Left hindlimb (tissue), 1 donor: ENCODE results near the gene COL28A1.

Source experiments
- DNase-seq: peaks from one replicate; pipeline ENCODE4 v3.0.0-alpha.2; 2018

COL28A1 gene

DNA sequence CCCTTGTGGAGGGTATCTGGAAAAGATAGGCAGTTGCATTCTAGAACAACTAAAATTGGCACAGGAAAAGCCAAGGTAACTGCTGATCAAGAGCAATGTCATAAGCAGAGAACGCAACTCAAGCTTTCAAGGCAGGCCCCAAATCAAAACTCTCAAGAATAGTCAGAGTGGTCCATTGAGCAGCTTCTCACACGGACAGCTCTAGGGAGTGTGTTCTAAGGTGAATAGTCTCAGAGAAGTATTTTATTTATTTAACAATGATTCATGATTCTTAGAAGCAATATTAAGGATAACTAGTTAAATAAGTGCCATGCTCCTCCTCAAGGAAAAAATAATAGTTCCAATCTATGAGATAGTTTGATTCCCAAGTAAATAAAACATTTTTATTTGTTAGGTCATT is 83.0 kb downstream of the COL28A1 start:
- no peak for DNase-seq

DNA sequence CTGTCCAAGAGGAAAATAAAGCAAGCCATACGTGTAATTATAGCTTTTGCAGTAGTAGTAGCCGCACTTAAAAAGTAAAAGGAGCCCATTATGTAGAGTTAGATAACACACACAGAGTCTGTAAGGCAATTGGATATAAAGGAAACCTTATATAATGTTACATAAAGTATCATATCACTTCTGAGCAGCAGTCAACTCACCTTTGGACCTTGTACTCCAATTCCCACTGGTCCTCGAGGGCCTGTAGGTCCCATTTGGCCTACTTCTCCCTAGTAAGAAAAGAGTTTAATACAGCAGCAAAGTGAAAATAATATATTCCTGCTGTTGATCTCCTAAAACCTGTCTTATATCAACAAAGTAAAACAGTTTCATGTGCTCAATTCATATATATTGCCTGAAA is 83.6 kb downstream of the COL28A1 start:
- DNase-seq, result no peak

DNA sequence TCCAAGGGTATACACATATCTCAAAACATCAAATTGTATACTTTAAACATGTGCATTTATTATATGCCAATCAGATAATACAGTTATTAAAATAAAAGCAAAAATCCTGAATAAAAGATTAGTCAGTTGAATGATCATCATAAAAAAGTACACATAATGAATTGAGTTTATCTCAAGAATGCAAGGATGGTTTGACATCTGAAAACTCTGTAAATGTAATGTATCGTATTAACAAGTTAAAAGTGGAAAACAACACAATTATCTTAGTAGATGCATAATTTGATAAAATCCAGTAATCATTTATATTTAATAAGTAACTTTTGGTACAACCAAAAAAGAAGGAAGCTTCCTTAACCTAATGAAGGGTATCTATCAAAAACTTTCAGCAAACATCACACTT is 86.6 kb downstream of the COL28A1 start:
- no peak for DNase-seq

DNA sequence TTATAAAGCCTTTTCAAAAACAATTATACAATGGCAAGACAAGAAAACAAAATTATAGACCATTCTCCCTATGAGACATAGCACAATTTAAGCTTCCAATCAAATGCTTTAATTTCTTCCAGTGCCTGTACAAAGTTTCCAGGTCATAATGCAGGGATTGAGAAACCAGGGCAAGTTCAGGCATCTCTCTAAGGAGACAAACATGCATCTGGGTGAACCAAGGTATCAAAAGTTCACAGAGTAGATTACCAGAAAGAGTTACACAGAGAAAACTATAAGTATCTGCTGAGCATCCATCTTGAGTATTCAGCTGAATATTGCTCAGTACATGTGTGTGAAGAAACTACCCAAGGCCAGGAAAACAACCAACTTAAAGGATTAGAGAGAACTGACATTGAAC is 89.1 kb downstream of the COL28A1 start:
- no peak for DNase-seq

DNA sequence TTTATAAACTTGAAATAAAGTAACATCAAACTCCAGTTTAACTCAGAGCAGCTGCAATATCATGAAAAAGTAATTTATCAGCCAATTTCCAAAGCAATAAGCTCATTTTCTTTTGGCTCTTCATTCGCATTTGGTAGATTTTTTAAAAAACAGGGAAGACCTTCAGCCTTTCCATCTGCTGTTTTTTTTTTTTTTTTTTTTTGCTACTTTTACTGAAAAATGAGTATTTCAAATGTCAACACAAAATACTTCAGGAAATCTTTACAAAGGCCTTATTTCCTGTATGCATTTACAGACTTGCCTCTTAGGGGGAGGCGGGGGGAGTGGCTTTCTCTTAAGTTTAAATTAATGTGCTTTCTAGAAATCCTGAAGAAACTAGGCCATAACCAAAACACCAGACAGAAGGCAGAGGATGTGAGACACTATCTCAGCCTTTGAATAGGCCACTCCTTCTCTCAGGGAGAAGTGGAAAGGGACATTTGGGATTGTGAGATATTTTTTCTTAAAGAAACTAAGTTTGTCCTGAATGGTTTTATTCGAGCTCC is 91.8 kb downstream of the COL28A1 start:
- DNase-seq, result no peak

DNA sequence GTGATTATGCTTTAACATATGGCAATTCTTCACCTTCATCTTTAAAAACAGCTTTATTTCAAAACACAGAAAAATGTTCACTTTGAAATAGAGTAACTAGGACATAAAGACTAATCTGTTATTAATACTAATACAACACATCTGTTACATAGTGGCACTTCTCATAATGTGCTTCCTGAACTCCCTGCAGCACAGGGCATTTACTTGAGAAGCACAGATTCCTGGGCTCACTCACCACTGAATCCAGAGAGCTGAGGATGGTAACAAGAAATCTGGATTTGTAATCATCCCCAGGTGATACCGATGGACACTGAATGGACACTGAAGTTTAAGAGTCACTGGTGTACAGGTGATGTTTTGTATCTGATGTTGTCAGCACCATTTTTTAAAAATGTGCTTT is 96.1 kb downstream of the COL28A1 start:
- no peak for DNase-seq

DNA sequence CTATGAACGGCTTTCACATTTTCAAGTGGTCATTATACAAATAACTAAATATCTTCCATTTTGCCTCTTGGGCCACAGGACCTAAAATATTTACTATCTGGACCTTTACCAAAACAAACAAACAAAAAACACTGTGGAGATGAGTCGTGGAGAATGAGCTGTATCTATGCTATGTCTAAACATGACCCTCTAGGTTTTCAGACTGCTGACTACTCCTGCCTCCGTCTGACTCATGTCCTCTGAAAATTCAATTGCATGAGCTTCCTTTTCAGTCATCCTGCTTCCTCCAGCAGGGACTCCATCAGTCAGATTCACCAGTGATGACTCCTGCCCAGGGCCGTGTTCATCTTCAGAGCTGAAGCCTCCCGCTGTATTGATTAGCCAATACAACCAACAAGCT is 96.8 kb downstream of the COL28A1 start:
- DNase-seq, result no peak

DNA sequence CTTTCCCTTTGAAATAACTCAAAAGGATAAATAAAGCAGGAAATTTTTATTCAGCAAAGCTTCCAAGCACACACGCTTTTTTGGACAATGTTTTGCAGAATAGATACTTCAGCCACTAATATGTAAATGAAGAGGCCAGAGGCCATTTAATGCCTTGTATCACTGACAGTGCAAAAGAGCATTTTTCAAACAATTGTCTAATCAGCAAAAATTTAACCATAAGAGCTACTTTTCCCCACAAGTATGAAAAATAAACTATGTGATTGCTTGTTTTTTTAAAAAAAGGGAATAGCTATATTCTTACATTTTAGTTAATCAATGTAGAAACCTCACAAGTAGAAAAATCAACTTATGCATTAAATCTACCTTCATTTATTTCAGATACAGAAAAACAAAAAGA is 99.7 kb downstream of the COL28A1 start:
- no peak for DNase-seq

DNA sequence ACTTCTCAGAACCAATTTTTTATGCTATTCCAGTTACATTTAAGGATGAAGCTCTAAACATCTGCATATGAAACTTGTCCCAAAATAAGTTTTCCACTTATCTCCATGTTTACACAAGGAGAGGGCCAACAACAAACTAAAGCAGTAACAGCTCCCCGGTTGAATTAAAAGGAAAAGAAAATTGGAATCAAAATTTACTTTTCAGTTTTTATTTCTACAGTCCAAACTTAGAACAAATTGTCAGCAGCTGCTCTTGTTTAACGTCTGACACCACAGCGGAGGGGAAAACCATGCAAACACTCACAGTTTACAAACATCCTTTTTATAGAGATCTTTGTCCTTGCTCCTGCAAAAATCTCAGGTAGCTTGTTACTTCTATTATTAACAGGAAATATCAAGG is 101.3 kb downstream of the COL28A1 start:
- no peak for DNase-seq

DNA sequence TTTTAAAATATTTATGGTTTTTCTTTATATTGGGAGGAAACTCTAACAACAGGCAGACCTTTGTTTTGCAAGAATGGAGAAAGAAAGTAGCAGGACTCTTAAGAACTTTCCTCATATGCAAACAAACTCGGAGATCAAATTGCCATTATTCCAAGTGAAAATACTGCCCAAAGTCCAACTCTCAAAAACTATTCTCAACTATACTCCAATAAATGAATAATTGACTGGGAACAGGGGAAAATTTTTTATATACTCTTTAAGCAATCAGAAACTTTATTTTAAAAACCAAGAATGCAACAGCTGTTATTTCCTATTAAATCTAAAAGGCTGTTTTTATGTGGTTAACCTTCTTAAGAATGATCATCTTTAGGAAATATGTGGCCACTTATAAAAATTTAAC is 101.9 kb downstream of the COL28A1 start:
- DNase-seq, result no peak

DNA sequence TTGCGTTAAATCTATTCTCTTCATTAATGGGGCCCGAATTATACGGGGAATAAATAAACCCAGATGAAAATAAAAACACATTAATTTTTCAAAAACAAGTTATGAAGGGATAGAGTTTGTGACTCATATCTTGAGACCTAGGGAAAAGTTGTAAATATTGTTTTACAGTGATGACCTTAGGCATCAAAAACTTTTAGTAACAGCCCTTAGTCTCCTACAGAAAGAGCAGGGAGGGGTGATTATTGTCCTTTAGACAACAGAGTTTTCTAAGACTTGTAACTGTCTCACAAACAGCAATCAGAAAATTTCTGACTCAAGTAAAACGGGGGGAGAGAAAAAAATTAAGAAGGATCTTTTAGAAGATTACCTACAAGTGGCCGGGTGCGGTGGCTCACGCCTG is 102.7 kb downstream of the COL28A1 start:
- DNase-seq, result no peak

DNA sequence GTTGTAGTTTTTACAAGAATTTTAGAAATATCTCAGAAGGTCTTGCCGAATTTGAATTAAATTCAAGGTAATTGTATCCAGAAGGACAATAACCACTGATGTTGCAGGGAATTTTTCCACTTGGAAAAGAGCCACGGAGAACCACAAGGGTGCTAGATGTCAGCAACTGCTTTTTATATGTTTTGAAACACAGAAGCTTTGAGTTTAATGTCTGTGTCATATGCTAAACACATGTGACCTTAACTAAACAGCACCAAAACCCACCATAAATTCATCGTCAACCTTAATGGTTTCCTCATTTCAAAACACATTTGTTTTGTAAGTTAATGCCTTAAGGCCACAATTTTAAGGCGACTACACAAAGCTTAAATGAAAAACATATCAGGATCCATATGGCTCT is 106.9 kb downstream of the COL28A1 start:
- peak; percentile 36 for DNase-seq

DNA sequence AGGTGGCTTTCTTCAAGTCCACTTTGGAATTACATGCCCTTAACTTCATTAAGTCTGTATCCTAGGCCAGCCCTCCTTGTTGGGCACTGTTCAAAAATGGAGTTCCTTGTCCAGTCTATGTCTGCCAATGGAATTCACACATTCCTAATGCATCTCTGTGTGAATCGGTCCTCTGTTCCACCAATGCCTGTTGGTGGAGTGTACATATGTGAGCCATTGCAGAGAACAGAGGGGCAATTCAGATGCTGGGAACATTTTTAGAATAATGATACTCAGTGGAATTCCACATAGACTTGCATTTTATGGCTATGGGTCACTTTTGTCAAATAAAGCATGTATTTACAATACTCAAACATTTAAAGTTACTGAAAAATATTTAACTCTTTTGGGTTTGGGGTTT is 108.3 kb downstream of the COL28A1 start:
- peak; percentile 35 for DNase-seq

DNA sequence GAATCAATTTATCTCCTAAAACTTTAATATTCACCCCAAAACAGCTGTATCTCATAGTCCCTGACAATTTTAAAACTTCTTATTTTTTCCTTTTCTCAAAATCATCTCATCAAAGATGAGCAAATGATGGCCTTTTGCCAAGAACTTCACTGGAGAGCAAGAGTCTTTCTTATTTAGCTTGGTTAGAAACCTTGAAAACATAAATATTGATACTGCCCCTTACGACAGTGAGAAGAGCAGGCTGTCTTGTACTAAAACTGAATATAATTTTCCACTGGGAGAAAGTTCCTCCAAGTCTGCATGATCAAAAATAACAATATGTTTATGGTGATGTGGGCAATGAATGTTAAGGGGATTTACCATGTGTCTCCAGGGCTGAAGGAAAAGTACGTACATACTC is 109.0 kb downstream of the COL28A1 start:
- no peak for DNase-seq

DNA sequence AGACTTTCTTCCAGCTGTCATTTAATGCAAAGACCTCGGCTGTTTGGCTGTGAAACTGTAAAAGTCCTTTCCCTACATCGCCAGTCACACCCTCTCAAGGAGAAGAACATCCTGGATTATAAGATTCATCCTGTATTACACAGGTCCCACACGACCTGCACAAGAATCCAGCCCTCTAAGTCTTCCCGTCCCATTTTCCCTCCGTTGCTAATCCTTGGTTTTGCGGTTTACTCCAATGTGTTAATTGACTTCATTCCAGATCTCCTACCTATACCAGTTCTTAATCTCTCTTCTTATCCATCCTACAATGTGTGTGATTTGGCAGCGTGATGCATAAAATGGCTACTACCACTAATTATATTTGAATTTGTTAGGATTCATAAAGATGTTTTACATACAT is 110.4 kb downstream of the COL28A1 start:
- no peak for DNase-seq

DNA sequence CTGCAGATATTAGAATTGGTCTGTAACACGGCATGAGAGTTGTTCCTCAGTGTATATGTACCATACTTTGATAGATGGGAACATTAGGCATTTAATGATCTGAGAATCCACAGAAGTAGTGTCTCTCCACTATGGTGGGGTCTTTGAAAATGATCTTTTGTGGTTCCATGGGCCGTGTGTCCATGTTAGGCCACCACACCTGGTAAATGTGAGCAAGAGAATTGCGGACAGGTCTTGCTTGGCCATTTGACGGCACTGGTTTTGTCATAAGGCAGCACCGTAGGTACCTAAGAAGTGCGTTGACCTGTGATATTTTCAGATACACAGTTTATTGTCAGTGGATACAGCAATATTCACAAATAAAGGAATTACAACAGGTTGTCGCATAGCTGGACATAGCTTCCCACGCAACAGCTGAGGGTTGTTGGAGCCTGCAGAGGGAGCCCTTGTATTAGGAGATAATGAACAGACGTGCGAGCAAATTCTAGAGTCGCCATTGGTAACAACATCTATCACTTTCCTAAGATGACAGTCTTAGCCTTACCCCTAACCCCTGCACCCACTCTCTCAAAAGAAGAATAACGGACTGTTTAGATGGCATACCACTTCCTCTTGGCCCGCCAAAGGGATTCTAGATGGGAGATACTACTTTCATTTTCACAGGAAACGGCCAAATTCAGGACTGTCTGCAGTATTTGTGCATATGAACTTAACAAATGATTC is 111.4 kb downstream of the COL28A1 start:
- peak; percentile 53 for DNase-seq

DNA sequence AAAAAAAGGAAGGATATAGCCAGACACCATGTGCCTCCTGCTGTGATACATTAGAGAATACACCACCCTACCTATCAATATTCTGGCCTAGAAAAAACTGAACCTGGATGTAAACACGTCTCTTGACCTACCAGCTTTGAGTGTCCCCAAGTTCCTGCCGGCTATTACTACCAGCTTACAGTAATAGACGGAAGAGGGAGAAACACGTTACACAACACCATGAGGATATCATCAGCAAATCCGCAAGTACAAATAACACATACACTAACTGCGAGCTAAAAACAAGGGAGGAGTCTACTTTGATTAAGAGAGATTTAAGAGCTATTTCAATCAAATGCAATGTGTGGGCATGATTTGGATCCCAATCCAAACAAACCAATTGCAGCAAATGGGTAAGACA is 113.0 kb downstream of the COL28A1 start:
- no peak for DNase-seq

DNA sequence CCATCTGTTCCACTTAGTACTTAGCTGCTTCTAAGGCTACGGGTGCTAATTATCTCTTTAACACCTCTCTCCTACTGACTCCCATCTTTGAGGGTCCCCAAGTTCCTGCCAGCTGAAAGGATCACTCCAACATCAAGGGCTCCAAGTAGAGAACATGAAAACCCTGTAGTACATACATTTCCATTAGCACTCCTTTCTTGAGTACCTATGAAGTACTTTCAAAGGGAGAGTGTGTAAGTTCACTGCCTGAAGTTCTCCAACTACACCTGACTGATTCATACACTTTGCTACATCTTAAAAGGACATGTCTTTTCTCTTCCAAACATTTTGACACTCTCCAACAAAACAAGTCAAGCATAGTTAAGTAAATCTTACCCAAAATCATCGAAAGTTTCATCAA is 113.8 kb downstream of the COL28A1 start:
- DNase-seq, result no peak

DNA sequence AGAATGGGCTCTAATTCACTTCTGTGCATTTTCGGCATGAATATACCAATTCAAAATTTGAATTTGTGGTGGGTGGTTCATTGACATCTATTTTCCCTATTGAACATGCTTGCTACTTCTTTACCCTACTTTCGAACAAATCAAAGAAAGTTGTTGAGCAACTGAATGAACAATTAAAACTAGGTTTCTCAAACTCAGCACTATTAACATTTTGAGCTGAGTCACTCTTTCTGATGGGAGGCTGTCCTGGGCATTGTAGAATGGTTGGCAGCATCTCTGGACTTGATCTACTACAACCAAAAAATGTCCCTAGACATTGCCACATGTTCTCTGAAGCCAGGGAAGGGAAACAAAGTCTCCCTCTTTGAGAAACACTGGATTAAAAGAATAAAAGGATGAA is 116.7 kb downstream of the COL28A1 start:
- no peak for DNase-seq

DNA sequence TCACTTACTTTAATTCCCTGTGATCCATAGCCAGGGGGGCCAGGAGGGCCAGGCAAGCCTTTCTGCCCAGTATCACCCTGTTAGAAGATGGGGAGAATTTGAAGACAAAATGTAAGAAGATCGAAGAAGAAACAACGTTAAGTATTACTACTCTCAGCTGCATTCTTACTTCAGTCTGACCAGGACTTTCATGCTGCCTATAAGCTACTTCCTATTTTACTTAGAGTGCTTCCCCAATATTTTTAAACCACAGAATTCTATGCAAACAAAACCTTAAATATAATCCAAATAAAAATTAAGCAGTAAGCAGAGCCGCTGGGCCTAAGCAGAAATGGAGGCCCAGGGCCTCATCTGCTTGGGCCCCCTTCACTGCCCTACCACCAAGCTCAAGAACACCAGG is 117.8 kb downstream of the COL28A1 start:
- no peak for DNase-seq

DNA sequence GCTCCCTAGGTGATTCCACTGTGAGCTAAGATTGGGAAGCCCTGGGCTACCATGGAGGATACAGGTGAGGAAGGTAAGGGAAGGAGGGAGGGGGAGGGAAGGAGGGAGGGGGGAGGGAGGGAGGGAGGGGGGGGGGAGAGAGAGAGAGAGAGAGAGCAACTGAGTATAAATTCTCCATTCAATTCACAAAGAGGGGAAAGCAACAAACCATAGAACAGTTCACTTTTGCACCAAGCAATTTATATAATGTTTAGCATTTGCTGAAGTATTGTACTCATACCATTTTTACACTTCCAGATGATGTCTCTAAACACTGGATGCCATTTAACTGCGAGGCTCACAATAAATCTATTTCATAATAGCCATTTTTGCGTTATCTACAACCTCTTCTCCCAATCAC is 118.3 kb downstream of the COL28A1 start:
- DNase-seq, result no peak

DNA sequence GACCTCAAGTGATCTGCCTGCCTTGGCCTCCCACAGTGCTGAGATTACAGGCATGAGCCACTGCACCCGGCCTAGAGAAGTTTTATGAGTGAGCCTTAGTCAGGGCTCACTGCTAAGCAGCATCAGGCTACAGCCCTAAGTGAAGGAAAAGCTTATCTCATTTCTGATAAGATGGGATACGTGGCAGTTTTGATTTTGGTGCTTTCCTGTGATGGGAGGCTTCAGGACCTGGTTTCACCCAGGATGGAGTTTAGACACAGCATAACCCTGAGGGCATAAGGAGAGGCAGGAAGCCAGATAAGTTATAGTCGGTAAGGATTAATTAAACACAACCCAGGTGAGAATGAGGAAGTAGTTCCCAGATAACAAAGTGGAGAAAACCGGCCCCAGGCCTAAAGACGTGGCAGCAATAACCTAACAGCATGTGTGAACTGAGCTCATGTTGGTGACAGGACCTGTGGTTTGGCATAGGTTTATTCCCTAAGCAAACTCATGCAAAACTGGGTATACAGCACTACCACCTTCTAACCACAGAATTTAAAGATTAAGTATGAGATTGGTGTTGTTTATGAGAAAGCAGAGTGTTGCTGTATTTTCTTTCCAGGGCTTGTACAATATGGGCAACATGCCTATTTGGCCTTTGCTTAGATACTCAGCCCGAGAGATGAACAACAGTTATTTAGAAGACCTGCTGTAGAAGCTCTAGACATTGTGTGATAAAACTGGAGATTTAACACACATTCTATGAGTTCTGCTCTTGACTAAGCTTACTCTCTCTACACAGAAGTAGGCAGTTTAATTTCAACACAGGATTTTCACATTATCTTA is 119.4 kb downstream of the COL28A1 start:
- DNase-seq, result no peak

DNA sequence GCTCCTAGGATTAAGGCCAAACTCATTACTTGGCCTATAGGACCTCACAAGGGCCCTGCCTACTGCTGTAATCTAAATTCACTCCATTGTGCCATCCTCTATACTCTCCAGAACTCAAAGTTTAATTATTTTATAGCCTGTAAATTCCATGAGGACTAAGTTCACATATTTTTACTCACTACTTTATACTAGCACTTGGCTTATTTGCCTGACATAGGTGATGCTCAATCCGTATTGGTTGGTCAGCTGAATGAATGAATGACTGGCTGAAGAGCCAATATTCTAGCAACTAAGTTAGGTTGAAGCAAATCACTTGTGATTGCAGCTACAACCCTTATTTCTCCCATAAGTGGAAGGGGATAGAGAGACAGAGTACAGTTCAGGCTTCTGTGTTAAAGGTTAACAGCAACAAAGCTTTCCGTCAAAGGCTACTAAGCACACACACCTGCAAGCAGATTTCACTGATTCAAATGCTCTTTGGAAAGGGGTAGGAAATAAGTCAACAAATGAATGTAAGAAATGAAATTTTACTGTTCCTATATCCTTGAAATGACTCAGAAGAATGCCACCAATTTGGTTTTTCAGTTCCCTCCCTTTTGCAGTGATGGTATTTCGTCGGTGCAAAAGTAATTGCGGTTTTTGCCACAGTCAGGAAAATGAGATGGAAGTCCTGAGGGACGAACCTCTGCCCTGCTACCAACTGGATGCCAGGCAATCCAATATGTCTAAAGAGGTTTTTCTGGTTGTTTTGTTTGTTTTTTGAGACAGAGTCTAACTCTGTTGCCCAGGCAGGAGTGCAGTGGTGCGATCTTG is 120.7 kb downstream of the COL28A1 start:
- no peak for DNase-seq
